Neural cell (in vitro differentiated cells): ENCODE measurements around the gene ARHGAP10.

Experiments used
- EZH2 ChIP-seq: fragments of 200-600, 300-800 bp; shearing (Covaris generic), sonication (generic); IDR thresholded peaks from 2 replicates; pipeline ENCODE4 v1.6.1; 2014; ENCODE audit warnings: antibody characterized with exemption, low read length, borderline replicate concordance, mild to moderate bottlenecking; ENCODE audit not compliant: insufficient read depth, poor library complexity, severe bottlenecking
- POLR2AphosphoS5 ChIP-seq: IDR thresholded peaks from 2 replicates; pipeline ENCODE4 v1.6.1; 2012
- TF ChIP-seq, protein P1 (sequence below): fragments of 450-650 bp; IDR thresholded peaks from 2 replicates; pipeline ENCODE4 v1.5.1; 2014; ENCODE audit warnings: antibody characterized with exemption, mild to moderate bottlenecking, moderate library complexity; ENCODE audit not compliant: poor library complexity, severe bottlenecking
- TF ChIP-seq, protein P2 (sequence below): IDR thresholded peaks from 2 replicates; pipeline ENCODE4 v1.6.1; 2012; ENCODE audit warnings: borderline replicate concordance

DNA sequence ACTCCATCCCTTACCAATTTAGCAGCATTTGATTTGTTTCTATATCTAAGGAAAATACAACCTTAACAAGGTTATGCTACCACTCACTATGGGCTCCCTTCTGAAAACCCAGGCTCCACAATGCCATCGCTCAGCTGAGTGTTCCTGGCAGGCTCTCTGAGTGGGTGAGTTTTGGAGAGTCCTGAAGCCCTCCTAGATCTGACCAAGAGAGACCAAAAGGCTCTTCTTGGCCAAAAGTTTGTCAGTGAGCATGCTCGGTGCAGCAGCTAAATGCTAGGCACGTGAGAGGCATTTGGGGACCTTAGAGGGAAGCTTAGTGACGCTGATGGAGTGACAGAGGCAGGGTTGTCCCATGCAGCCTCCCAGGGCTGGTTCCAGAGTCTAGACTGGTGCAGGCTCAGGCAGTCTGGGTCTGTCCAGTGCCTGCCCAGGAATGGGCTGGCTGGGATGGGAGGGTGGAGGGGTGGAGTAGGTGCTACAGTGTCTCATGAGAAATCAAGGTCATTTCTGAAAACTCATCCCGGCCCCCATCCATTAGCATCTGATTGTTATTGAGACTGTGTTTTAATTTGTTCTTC is 363.5 kb downstream of the ARHGAP10 start:
- TF ChIP-seq, protein P1, sequence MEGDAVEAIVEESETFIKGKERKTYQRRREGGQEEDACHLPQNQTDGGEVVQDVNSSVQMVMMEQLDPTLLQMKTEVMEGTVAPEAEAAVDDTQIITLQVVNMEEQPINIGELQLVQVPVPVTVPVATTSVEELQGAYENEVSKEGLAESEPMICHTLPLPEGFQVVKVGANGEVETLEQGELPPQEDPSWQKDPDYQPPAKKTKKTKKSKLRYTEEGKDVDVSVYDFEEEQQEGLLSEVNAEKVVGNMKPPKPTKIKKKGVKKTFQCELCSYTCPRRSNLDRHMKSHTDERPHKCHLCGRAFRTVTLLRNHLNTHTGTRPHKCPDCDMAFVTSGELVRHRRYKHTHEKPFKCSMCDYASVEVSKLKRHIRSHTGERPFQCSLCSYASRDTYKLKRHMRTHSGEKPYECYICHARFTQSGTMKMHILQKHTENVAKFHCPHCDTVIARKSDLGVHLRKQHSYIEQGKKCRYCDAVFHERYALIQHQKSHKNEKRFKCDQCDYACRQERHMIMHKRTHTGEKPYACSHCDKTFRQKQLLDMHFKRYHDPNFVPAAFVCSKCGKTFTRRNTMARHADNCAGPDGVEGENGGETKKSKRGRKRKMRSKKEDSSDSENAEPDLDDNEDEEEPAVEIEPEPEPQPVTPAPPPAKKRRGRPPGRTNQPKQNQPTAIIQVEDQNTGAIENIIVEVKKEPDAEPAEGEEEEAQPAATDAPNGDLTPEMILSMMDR, result no peak
- TF ChIP-seq POLR2AphosphoS5 (no peak), EZH2 (no peak)
- TF ChIP-seq, protein P2, sequence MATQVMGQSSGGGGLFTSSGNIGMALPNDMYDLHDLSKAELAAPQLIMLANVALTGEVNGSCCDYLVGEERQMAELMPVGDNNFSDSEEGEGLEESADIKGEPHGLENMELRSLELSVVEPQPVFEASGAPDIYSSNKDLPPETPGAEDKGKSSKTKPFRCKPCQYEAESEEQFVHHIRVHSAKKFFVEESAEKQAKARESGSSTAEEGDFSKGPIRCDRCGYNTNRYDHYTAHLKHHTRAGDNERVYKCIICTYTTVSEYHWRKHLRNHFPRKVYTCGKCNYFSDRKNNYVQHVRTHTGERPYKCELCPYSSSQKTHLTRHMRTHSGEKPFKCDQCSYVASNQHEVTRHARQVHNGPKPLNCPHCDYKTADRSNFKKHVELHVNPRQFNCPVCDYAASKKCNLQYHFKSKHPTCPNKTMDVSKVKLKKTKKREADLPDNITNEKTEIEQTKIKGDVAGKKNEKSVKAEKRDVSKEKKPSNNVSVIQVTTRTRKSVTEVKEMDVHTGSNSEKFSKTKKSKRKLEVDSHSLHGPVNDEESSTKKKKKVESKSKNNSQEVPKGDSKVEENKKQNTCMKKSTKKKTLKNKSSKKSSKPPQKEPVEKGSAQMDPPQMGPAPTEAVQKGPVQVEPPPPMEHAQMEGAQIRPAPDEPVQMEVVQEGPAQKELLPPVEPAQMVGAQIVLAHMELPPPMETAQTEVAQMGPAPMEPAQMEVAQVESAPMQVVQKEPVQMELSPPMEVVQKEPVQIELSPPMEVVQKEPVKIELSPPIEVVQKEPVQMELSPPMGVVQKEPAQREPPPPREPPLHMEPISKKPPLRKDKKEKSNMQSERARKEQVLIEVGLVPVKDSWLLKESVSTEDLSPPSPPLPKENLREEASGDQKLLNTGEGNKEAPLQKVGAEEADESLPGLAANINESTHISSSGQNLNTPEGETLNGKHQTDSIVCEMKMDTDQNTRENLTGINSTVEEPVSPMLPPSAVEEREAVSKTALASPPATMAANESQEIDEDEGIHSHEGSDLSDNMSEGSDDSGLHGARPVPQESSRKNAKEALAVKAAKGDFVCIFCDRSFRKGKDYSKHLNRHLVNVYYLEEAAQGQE, result no peak
